Superior temporal gyrus (tissue), 1 donor: ENCODE results near the gene ATG10.
"Not testable (repeated sequence)": the region's sequence is repeated elsewhere in the genome, so short reads cannot be mapped to it uniquely, and the experiment has no call there.

Experiments
- DNase-seq: peaks from one replicate; pipeline ENCODE4 v3.0.0-alpha.2; 2016; ENCODE audit errors: extremely low spot score

ATG10 gene

DNA sequence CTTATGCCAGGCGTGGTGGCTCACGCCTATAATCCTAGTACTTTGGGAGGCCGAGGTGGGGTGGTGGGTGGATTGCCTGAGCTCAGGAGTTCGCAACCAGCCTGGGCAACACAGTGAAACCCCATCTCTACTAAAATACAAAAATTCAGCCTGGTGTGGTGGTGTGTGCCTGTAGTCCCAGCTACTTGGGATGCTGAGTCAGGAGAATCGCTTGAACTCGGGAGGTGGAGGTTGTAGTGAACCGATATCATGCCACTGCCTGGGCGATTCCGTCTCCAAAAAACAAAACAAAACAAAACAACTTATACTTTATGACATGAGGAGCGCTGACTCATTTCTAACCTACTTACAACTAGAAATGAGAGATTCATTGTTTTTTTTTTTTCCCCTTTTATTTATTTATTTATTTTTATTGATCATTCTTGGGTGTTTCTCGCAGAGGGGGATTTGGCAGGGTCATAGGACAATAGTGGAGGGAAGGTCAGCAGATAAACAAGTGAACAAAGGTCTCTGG is 10.4 kb downstream of the ATG10 start:
- DNase-seq = not testable (repeated sequence)

GRCh38 chr5:81983148-81983547 is 11.3 kb downstream of the ATG10 start:
- not testable (repeated sequence) for DNase-seq

DNA sequence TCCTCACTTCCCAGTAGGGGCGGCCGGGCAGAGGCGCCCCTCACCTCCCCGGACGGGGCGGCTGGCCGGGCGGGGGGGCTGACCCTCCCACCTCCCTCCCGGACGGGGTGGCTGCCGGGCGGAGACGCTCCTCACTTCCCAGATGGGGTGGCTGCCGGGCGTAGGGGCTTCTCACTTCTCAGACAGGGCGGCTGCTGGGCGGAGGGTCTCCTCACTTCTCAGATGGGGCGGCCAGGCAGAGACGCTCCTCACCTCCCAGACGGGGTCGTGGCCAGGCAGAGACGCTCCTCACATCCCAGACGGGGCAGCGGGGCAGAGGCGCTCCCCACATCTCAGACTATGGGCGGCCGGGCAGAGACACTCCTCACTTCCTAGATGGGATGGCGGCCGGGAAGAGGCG is 11.7 kb downstream of the ATG10 start:
- not testable (repeated sequence) for DNase-seq

GRCh38 chr5:81986126-81986525 is 14.3 kb downstream of the ATG10 start:
- no peak for DNase-seq

DNA sequence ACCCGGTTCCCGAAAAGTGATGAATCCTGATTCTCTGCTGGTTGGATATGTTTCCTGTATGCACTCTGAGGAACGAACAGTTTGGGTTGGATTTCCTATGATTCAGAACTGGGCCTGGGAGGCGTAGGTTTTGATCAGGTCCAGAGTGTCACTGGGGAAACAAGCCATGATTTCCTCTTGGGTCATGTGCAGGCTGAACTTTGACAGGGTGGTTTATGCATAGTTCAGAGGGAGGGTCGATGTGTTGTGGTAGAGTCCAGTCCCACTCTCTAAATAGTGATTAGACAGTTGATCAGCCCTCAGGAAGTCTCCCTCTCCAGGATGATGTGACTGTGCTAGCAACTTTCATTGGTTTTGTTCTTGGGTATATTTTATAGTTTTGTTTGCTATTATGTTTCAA is 17.4 kb downstream of the ATG10 start:
- no peak for DNase-seq

- DNase-seq = no peak
Observed at GRCh38 chr5:81994679-81995078, 22.9 kb downstream of the ATG10 start.

DNA sequence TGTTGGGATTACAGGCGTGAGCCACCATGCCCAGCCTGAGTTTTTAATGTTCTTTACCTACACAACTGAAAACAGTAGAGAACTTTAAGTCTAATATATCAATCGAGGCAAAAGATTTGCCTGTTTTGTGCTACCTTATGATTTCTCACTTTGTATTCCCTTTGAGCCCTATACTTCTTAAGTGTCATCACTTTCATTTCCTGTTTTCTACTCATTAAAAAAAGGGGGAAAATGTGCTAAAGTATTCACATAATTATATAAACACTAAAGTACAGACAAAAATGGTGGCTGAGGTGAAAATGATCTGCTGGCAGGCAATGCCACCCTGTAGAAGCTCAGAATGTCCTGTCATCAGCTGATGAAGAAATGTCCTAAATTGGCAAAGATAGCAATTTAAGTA is 23.6 kb downstream of the ATG10 start:
- DNase-seq = no peak

- no peak for DNase-seq
Observed at GRCh38 chr5:82004511-82004910, 32.7 kb downstream of the ATG10 start.

DNA sequence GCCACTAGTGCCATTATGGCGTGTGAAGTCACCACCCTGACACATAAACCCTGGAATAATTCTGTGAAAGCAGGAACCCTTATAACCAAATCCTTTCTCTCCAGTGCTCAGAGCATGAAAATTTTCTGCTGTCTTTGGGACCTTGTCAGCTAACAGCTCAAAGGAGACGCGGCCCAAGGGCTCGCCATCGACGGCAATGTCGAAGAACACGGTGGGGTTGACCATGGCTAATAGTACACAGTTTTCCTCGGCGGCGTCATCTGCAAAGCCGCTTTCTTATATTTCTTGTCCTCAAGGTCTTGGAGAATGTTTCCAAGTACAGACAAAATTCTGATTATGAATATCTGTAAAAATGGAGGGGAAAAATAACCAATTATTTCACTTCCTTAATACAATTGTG is 38.0 kb downstream of the ATG10 start:
- not testable (repeated sequence) for DNase-seq

- DNase-seq = no peak
Observed at GRCh38 chr5:82010696-82011095, 38.9 kb downstream of the ATG10 start.

- DNase-seq = no peak
Observed at GRCh38 chr5:82011761-82012160, 39.9 kb downstream of the ATG10 start.

DNA sequence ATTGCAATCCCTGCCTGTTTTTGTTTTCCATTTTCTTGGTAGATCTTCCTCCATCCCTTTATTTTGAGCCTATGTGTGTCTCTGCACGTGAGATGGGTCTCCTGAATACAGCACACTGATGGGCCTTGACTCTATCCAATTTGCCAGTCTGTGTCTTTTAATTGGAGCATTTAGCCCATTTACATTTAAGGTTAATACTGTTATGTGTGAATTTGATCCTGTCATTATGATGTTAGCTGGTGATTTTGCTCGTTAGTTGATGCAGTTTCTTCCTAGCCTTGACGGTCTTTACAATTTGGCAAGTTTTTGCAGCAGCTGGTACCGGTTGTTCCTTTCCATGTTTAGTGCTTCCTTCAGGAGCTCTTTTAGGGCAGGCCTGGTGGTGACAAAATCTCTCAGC is 42.8 kb downstream of the ATG10 start:
- not testable (repeated sequence) for DNase-seq

DNA sequence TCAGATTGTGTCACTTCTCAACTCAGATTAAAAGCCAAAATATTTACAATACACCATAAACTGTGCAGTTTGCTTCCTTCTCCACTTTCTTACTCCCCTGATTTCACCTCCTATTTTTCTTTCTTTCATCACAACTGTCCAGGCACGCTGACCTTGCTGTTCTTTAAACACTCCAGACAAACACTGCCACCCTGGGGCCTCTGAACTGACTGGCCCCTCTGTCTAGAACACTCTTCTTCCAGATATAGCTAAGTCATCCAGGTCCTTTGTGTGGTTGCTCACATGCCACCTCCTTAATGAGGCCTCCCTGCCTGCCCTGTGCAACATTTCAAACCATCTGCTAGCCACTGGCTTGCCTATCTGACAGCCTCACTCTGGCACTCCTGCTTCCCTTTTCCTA is 46.6 kb downstream of the ATG10 start:
- no peak for DNase-seq

DNA sequence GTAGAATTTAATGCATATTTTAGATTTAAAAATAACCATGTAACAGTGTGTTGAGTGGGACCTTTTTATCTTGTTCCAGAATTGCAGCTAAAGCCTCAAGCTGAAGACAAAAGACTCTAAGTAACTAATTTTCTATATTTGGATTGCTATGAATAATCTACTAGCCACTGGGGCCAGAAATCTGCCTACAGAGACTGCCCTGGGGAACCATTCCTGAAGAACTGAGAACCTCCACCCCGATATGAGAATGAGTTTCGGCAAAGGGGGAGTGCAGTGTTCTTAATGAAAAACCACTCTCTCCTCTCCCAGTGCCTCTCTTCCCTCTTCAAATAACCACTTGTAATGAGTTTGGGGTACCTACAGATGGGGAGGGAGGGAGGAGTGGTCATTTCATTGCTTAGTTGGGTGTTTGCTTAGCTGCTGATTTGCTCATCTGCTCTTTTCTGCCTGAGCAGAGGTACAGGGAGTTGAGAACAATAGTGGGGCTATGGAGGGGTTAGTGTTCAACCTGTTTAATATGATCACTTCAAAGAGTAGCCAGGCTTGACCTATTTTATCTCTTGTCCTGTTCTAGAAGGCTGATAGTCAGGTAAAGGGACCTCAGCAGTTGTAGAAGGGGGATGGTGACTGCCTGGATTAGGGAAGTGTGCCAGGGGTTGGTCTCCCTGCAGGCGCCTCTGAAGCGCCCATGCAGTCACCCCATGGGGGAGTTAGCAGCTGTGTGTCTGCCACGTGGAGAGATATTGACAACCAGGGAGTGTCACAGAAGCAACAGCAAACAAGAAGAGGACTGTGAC is 47.7 kb downstream of the ATG10 start:
- peak; percentile 43 for DNase-seq

DNA sequence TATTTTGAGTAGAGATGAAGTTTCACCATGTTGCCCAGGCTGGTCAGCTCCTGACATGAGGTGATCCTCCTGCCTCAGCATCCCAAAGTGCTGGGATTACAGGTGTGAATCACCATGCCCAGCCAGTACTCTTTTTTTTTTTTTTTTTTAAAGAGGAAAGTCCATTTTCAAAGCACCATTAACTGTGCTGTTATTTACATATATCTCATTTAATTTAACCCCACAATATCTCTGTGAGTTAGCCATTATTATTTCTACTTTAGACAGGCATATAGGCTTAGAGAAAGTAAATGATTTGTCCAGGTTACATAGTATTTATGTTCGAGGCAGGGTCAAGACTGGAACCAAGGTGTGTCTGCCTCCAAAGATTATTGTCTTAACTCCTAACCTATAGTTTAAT is 50.7 kb downstream of the ATG10 start:
- no peak for DNase-seq

DNA sequence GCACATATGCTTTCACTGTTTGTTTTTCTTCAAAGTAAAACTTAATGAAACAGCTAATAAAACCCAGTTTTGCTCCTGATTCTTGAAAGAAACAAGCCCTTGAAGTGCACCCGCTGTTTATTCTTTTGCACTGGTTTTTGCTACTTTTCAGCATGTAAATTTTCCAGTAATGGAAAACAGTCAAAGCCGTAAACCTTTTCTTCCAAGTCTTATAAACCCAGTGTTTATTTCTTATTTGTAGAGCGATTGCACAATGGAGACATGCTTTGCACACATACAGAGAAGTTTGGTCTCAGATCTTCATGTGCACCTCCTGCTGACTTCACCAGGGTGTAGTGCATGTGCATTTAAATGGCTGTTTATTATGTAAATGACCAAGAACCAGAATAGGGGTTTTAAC is 51.8 kb downstream of the ATG10 start:
- DNase-seq = no peak

DNA sequence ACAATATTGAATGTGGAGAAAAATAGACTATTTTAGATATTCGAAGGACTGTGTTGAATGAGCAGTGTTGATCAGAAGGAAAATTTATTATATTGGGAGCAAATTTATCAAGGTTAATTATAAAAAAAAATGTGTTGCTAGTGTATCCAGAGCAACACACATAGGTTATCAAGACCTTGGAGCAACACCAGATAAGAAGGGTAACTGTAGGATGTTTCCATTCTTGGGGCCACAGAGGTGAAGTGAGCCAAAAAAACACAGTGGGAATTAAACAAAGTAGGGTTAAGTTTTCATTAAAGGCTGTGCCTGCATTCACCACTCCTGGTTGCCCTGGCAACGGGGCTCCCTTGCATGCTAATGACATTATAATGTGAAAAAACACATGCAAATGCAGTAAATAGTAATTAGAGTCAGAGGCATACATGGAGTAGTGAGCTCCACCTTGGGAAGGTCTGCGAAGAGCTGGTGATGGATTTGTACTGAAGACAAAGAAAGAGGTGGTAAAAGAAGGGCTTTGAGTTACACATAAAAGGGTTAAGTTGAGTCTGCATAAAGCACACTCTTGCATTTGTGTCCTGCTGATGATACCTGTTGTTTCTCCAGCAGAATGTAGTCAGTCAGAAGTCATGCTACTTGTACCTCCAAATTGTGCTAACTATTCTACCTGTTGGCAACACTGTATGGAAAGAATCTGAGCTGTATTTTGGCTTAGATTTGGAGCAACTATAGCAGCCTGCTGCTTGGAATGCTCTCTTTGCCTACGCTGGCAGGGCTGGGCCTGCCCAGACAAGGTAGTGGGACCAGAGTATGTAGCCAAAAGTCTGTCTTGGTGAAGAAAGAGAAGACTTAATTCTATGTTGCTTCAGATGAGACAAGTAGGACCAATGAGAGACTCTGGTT is 59.6 kb downstream of the ATG10 start:
- DNase-seq = no peak

DNA sequence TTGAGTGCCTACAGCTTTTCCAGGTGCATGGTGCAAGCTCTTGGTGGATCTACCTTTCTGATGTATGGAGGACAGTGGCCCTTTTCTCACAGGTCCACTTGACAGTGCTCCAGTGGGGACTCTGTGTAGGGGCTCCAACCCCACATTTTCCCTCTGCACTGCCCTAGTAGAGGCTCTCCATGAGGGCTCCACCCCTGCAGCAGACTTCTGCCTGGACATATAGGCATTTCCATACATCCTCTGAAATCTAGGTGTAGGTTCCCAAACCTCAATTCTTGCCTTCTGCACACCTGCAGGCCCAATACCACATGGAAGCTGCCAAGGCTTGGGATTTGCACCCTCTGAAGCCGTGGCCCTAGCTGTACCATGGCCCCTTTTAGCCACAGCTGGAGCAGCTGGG is 71.1 kb downstream of the ATG10 start:
- DNase-seq = not testable (repeated sequence)

DNA sequence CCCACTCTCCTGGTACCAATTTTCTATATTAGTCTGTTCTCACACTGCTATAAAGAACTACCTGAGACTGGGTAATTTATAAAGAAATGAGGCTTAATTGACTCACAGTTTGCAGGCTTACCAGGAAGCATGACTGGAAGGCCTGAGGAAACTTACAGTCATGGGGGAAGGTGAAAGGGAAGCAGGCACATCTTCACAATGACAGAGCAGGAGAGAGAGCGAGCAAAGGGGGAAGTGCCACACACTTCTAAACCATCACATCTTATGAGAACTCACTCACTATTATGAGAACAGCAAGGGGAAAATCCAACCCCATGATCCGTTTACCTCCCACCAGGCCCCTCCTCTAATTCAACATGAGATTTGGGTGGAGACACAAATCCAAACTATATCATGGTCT is 72.2 kb downstream of the ATG10 start:
- no peak for DNase-seq

GRCh38 chr5:82045554-82046275 is 73.9 kb downstream of the ATG10 start:
- DNase-seq = no peak

DNA sequence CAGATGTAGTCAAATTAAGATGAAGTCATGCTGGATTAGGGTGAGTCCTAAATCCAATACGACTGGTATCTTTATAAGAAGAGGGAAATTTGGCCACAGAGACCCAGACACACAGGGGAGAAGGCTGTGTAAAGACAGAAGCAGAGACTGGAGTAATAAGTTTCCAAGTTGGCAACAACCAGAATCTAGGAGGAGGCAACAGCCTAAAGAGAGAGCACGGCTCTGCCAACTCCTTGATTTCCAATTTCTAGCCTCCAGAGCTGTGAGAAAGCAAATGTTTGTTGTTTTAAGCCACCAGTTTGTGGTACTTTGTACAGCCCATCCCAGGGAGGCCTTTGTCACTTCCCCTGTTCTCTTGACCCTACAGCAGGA is 74.4 kb downstream of the ATG10 start:
- no peak for DNase-seq

DNA sequence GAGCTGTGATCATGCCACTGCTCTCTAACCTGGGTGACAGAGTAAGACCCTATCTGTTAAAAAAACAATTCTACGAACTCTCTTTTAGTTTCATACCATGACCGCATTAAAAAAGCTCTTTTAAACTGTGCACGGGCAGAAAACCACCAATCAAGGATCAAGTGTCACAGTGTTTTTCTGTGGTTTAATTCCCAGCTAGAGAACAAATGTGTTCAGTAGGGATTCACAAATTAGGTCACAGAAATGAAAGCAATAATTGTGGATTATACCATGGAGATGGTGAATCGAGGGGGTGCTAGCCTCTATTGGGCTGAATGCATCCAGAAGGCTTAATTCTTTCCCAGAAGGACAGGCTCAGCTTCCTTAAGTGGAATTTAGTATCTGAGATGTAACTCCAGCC is 79.1 kb downstream of the ATG10 start:
- DNase-seq = no peak
